ENCODE results near the gene CTBP1.

Gene CTBP1

GRCh38 chr4:1170976-1171310, 78.0 kb downstream of the CTBP1 start:
- H3K4me3 ChIP-seq (ENCODE audit: low read length) = 0 out of 2 replicates have a peak overlapping the region, but pooled peaks have one; percentile 5

GRCh38 chr4:1170156-1170975, 78.6 kb downstream of the CTBP1 start:
- no peak overlapping the region for H3K27ac ChIP-seq (ENCODE audit: low read length)
- H3K4me1 ChIP-seq (ENCODE audit: control insufficient read depth, insufficient read depth, low read length) = peaks cover 4% of the 10 kb centered on the region
- no peaks in the 10 kb centered on the region for H3K9me3 ChIP-seq (ENCODE audit: control insufficient read depth, insufficient read depth, low read length)
- WGBS (ENCODE audit: insufficient coverage, insufficient read length) = no CpG with 5 or more reads among the region's 37 CpGs
- no peak for DNase-seq (ENCODE audit: low read depth, low spot score)
- H3K4me3 ChIP-seq (ENCODE audit: low read length) = no peak overlapping the region
- peaks cover 49% of the 10 kb centered on the region for H3K27me3 ChIP-seq (ENCODE audit: control insufficient read depth, insufficient read depth, low read length)
- no peaks in the 10 kb centered on the region; the same call in 1 of the 2 replicates for H3K36me3 ChIP-seq (ENCODE audit: control insufficient read depth, insufficient read depth, low read length)

More at GRCh38 chr4:1170976-1171310, 78.0 kb downstream of the CTBP1 start:
- H3K36me3 ChIP-seq (ENCODE audit: control insufficient read depth, insufficient read depth, low read length) = no peaks in the 10 kb centered on the region; the same call in 1 of the 2 replicates
- H3K9me3 ChIP-seq (ENCODE audit: control insufficient read depth, insufficient read depth, low read length) = no peaks in the 10 kb centered on the region
- H3K27ac ChIP-seq (ENCODE audit: low read length) = no peak overlapping the region
- no CpG with 5 or more reads among the region's 42 CpGs for WGBS (ENCODE audit: insufficient coverage, insufficient read length)
- no peak for DNase-seq (ENCODE audit: low read depth, low spot score)
- H3K4me1 ChIP-seq (ENCODE audit: control insufficient read depth, insufficient read depth, low read length) = peaks cover 4% of the 10 kb centered on the region
- H3K27me3 ChIP-seq (ENCODE audit: control insufficient read depth, insufficient read depth, low read length) = peaks cover 49% of the 10 kb centered on the region

GRCh38 chr4:1169691-1170096, 79.2 kb downstream of the CTBP1 start:
- H3K27me3 ChIP-seq (ENCODE audit: control insufficient read depth, insufficient read depth, low read length) = peaks cover 49% of the 10 kb centered on the region

GRCh38 chr4:1169171-1169671, 79.7 kb downstream of the CTBP1 start:
- no peak for DNase-seq (ENCODE audit: low read depth, low spot score)
- peaks cover 49% of the 10 kb centered on the region for H3K27me3 ChIP-seq (ENCODE audit: control insufficient read depth, insufficient read depth, low read length)
- H3K4me1 ChIP-seq (ENCODE audit: control insufficient read depth, insufficient read depth, low read length) = peaks cover 4% of the 10 kb centered on the region
- whole genome bisulfite sequencing (ENCODE audit: insufficient coverage, insufficient read length) = no CpG with 5 or more reads among the region's 17 CpGs
- no peaks in the 10 kb centered on the region for H3K9me3 ChIP-seq (ENCODE audit: control insufficient read depth, insufficient read depth, low read length)
- H3K27ac ChIP-seq (ENCODE audit: low read length) = no peak overlapping the region
- H3K4me3 ChIP-seq (ENCODE audit: low read length) = no peak overlapping the region
- H3K36me3 ChIP-seq (ENCODE audit: control insufficient read depth, insufficient read depth, low read length) = no peaks in the 10 kb centered on the region; the same call in 1 of the 2 replicates

More at GRCh38 chr4:1169691-1170096, 79.2 kb downstream of the CTBP1 start:
- no CpG with 5 or more reads among the region's 13 CpGs for WGBS (ENCODE audit: insufficient coverage, insufficient read length)
- Histone ChIP-seq H3K27ac (ENCODE audit: low read length) (no peak overlapping the region), H3K36me3 (ENCODE audit: control insufficient read depth, insufficient read depth, low read length) (no peaks in the 10 kb centered on the region; the same call in 1 of the 2 replicates), H3K4me3 (ENCODE audit: low read length) (no peak overlapping the region), H3K4me1 (ENCODE audit: control insufficient read depth, insufficient read depth, low read length) (peaks cover 4% of the 10 kb centered on the region), H3K9me3 (ENCODE audit: control insufficient read depth, insufficient read depth, low read length) (no peaks in the 10 kb centered on the region)
- DNase-seq (ENCODE audit: low read depth, low spot score) = no peak

GRCh38 chr4:1168191-1169101, 80.5 kb downstream of the CTBP1 start:
- Histone ChIP-seq H3K36me3 (ENCODE audit: control insufficient read depth, insufficient read depth, low read length) (no peaks in the 10 kb centered on the region; the same call in 1 of the 2 replicates), H3K27me3 (ENCODE audit: control insufficient read depth, insufficient read depth, low read length) (peaks cover 48% of the 10 kb centered on the region), H3K9me3 (ENCODE audit: control insufficient read depth, insufficient read depth, low read length) (no peaks in the 10 kb centered on the region), H3K4me1 (ENCODE audit: control insufficient read depth, insufficient read depth, low read length) (peaks cover 4% of the 10 kb centered on the region), H3K4me3 (ENCODE audit: low read length) (no peak overlapping the region), H3K27ac (ENCODE audit: low read length) (no peak overlapping the region)
- no CpG with 5 or more reads among the region's 21 CpGs for WGBS (ENCODE audit: insufficient coverage, insufficient read length)
- DNase-seq (ENCODE audit: low read depth, low spot score) = no peak

GRCh38 chr4:1167244-1167949, 81.5 kb downstream of the CTBP1 start:
- no peaks in the 10 kb centered on the region; the same call in 1 of the 2 replicates for H3K36me3 ChIP-seq (ENCODE audit: control insufficient read depth, insufficient read depth, low read length)
- no peaks in the 10 kb centered on the region for H3K9me3 ChIP-seq (ENCODE audit: control insufficient read depth, insufficient read depth, low read length)
- peak overlapping the region; percentile 45; the same call in 1 of the 2 replicates for H3K4me3 ChIP-seq (ENCODE audit: low read length)
- H3K4me1 ChIP-seq (ENCODE audit: control insufficient read depth, insufficient read depth, low read length) = peaks cover 3% of the 10 kb centered on the region
- peaks cover 39% of the 10 kb centered on the region for H3K27me3 ChIP-seq (ENCODE audit: control insufficient read depth, insufficient read depth, low read length)
- H3K27ac ChIP-seq (ENCODE audit: low read length) = no peak overlapping the region
- DNase-seq (ENCODE audit: low read depth, low spot score) = peak; percentile 86
- no CpG with 5 or more reads among the region's 51 CpGs for WGBS (ENCODE audit: insufficient coverage, insufficient read length)

- Histone ChIP-seq H3K27ac (ENCODE audit: low read length) (no peak overlapping the region), H3K4me1 (ENCODE audit: control insufficient read depth, insufficient read depth, low read length) (peaks cover 3% of the 10 kb centered on the region), H3K4me3 (ENCODE audit: low read length) (no peak overlapping the region), H3K36me3 (ENCODE audit: control insufficient read depth, insufficient read depth, low read length) (no peaks in the 10 kb centered on the region; the same call in 1 of the 2 replicates), H3K27me3 (ENCODE audit: control insufficient read depth, insufficient read depth, low read length) (peaks cover 33% of the 10 kb centered on the region), H3K9me3 (ENCODE audit: control insufficient read depth, insufficient read depth, low read length) (no peaks in the 10 kb centered on the region)
- DNase-seq (ENCODE audit: low read depth, low spot score) = no peak
- no CpG with 5 or more reads among the region's 24 CpGs for WGBS (ENCODE audit: insufficient coverage, insufficient read length)
These were observed 82.3 kb downstream of the CTBP1 start for GRCh38 chr4:1166509-1167243.

GRCh38 chr4:1164956-1165545, 83.9 kb downstream of the CTBP1 start:
- WGBS (ENCODE audit: insufficient coverage, insufficient read length) = no CpG with 5 or more reads among the region's 13 CpGs
- Histone ChIP-seq H3K27ac (ENCODE audit: low read length) (no peak overlapping the region), H3K36me3 (ENCODE audit: control insufficient read depth, insufficient read depth, low read length) (no peaks in the 10 kb centered on the region), H3K4me1 (ENCODE audit: control insufficient read depth, insufficient read depth, low read length) (no peaks in the 10 kb centered on the region), H3K9me3 (ENCODE audit: control insufficient read depth, insufficient read depth, low read length) (no peaks in the 10 kb centered on the region), H3K4me3 (ENCODE audit: low read length) (no peak overlapping the region), H3K27me3 (ENCODE audit: control insufficient read depth, insufficient read depth, low read length) (peaks cover 18% of the 10 kb centered on the region; the same call in 1 of the 2 replicates)
- DNase-seq (ENCODE audit: low read depth, low spot score) = no peak

- Histone ChIP-seq H3K9me3 (ENCODE audit: control insufficient read depth, insufficient read depth, low read length) (no peaks in the 10 kb centered on the region), H3K4me3 (ENCODE audit: low read length) (no peak overlapping the region), H3K27ac (ENCODE audit: low read length) (no peak overlapping the region), H3K36me3 (ENCODE audit: control insufficient read depth, insufficient read depth, low read length) (no peaks in the 10 kb centered on the region), H3K27me3 (ENCODE audit: control insufficient read depth, insufficient read depth, low read length) (peaks cover 13% of the 10 kb centered on the region; the same call in 1 of the 2 replicates), H3K4me1 (ENCODE audit: control insufficient read depth, insufficient read depth, low read length) (no peaks in the 10 kb centered on the region)
- no CpG with 5 or more reads among the region's 5 CpGs for WGBS (ENCODE audit: insufficient coverage, insufficient read length)
- no peak for DNase-seq (ENCODE audit: low read depth, low spot score)
These were observed 84.5 kb downstream of the CTBP1 start for GRCh38 chr4:1164444-1164843.
